ENCODE results near the gene ENPEP.

Gene ENPEP

GRCh38 chr4:110586131-110586850 is 110.3 kb downstream of the ENPEP start:
- H4K91ac ChIP-seq (ENCODE audit: low read length): no peak overlapping the region
- H3K4ac ChIP-seq (ENCODE audit: low read depth in 1 of 2, low read length in 2 of 2): no peak overlapping the region
- H3K36me3 ChIP-seq (ENCODE audit: control insufficient read depth in 1 of 2, insufficient read depth in 2 of 2, low read depth in 1 of 2, low read length in 2 of 2): no peaks in the 10 kb centered on the region
- no peak overlapping the region for H2AK5ac ChIP-seq (ENCODE audit: low read length, severe bottlenecking)
- no peak overlapping the region for H2BK15ac ChIP-seq (ENCODE audit: low read depth, poor library complexity, severe bottlenecking)
- H2BK5ac ChIP-seq (ENCODE audit: low read depth, low read length, poor library complexity, severe bottlenecking): no peak overlapping the region
- no peak overlapping the region for H4K8ac ChIP-seq (ENCODE audit: low read length)
- no peak overlapping the region for H2AFZ ChIP-seq (ENCODE audit: low read depth, low read length)
- no peak overlapping the region for H3K14ac ChIP-seq (ENCODE audit: low read length in 2 of 2)
- H3K4me1 ChIP-seq (ENCODE audit: control insufficient read depth, insufficient read depth, low read depth, low read length): no peaks in the 10 kb centered on the region
- H3K9ac ChIP-seq (ENCODE audit: low read length): peak overlapping the region; percentile 76
- H3K23ac ChIP-seq (ENCODE audit: low read length in 2 of 2): no peak overlapping the region
- no peaks in the 10 kb centered on the region for H3K27me3 ChIP-seq (ENCODE audit: control insufficient read depth in 1 of 2, insufficient read depth in 1 of 2, low read length in 2 of 2)
- no peak overlapping the region for H2BK120ac ChIP-seq (ENCODE audit: low read depth, low read length)
- DNase-seq: peak; percentile 69
- H3K9me3 ChIP-seq (ENCODE audit: control insufficient read depth, low read length): no peaks in the 10 kb centered on the region
- H3K4me2 ChIP-seq (ENCODE audit: low read length, poor library complexity, severe bottlenecking): no peak overlapping the region
- no peak overlapping the region for H2BK12ac ChIP-seq (ENCODE audit: low read length in 2 of 2)
- H3K79me1 ChIP-seq (replicated peaks; ENCODE audit: low read length, poor library complexity, severe bottlenecking): no peaks in the 10 kb centered on the region
- no peak overlapping the region for H3K18ac ChIP-seq (ENCODE audit: low read depth in 1 of 2, low read length in 2 of 2)
- WGBS: 66% methylated on average over 3 of the region's 7 CpGs
- peak overlapping the region in 1 of 2 experiments; percentile 64 for H3K4me3 ChIP-seq (ENCODE audit: insufficient read depth in 1 of 2, low read depth in 1 of 2, low read length in 2 of 2)
- H3K27ac ChIP-seq (ENCODE audit: low read length, poor library complexity, severe bottlenecking): no peak overlapping the region

- Histone ChIP-seq H4K8ac (ENCODE audit: low read length) (no peak overlapping the region), H3K79me1 (replicated peaks; ENCODE audit: low read length, poor library complexity, severe bottlenecking) (no peaks in the 10 kb centered on the region), H3K23ac (ENCODE audit: low read length in 2 of 2) (no peak overlapping the region), H3K4me3 (ENCODE audit: insufficient read depth in 1 of 2, low read depth in 1 of 2, low read length in 2 of 2) (no peak overlapping the region), H3K14ac (ENCODE audit: low read length in 2 of 2) (no peak overlapping the region), H2BK15ac (ENCODE audit: low read depth, poor library complexity, severe bottlenecking) (no peak overlapping the region), H3K4ac (ENCODE audit: low read depth in 1 of 2, low read length in 2 of 2) (no peak overlapping the region), H3K36me3 (ENCODE audit: control insufficient read depth in 1 of 2, insufficient read depth in 2 of 2, low read depth in 1 of 2, low read length in 2 of 2) (no peaks in the 10 kb centered on the region), H3K9me3 (ENCODE audit: control insufficient read depth, low read length) (no peaks in the 10 kb centered on the region), H3K4me1 (ENCODE audit: control insufficient read depth, insufficient read depth, low read depth, low read length) (no peaks in the 10 kb centered on the region), H2AFZ (ENCODE audit: low read depth, low read length) (no peak overlapping the region), H4K91ac (ENCODE audit: low read length) (no peak overlapping the region), H3K4me2 (ENCODE audit: low read length, poor library complexity, severe bottlenecking) (no peak overlapping the region), H2BK120ac (ENCODE audit: low read depth, low read length) (no peak overlapping the region), H3K27ac (ENCODE audit: low read length, poor library complexity, severe bottlenecking) (no peak overlapping the region), H3K27me3 (ENCODE audit: control insufficient read depth in 1 of 2, insufficient read depth in 1 of 2, low read length in 2 of 2) (no peaks in the 10 kb centered on the region), H3K18ac (ENCODE audit: low read depth in 1 of 2, low read length in 2 of 2) (no peak overlapping the region), H2AK5ac (ENCODE audit: low read length, severe bottlenecking) (no peak overlapping the region), H3K9ac (ENCODE audit: low read length) (no peak overlapping the region), H2BK5ac (ENCODE audit: low read depth, low read length, poor library complexity, severe bottlenecking) (no peak overlapping the region), H2BK12ac (ENCODE audit: low read length in 2 of 2) (no peak overlapping the region)
- DNase-seq: no peak
- WGBS: 96% methylated on average over 36 of the region's 36 CpGs
Measured at GRCh38 chr4:110587666-110588285, 111.8 kb downstream of the ENPEP start.

DNA sequence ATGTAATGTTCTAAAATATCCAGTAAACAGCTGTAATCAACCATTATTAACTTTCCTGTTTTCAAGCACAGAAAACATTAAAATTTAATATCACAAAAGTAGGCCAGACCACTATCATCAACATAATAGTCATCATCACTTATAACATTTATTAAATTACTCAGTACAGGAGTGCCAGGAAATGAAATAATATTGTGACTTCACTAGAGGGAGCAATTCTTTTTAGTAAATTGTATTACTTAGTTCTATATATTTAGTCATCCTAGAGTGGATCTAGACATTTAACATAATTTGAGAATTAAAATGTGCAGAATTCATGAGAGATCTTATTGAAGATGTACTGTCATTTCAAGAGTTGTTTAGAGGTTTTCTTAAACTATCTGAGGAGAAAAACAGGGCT is 113.3 kb downstream of the ENPEP start:
- Histone ChIP-seq H3K9me3 (ENCODE audit: control insufficient read depth, low read length) (no peaks in the 10 kb centered on the region), H3K27ac (ENCODE audit: low read length, poor library complexity, severe bottlenecking) (no peak overlapping the region), H4K91ac (ENCODE audit: low read length) (no peak overlapping the region), H3K79me1 (replicated peaks; ENCODE audit: low read length, poor library complexity, severe bottlenecking) (no peaks in the 10 kb centered on the region), H2BK12ac (ENCODE audit: low read length in 2 of 2) (no peak overlapping the region), H3K4me1 (ENCODE audit: control insufficient read depth, insufficient read depth, low read depth, low read length) (no peaks in the 10 kb centered on the region), H3K36me3 (ENCODE audit: control insufficient read depth in 1 of 2, insufficient read depth in 2 of 2, low read depth in 1 of 2, low read length in 2 of 2) (no peaks in the 10 kb centered on the region), H3K18ac (ENCODE audit: low read depth in 1 of 2, low read length in 2 of 2) (no peak overlapping the region), H2BK15ac (ENCODE audit: low read depth, poor library complexity, severe bottlenecking) (no peak overlapping the region), H2BK120ac (ENCODE audit: low read depth, low read length) (no peak overlapping the region), H3K14ac (ENCODE audit: low read length in 2 of 2) (no peak overlapping the region), H2BK5ac (ENCODE audit: low read depth, low read length, poor library complexity, severe bottlenecking) (no peak overlapping the region), H4K8ac (ENCODE audit: low read length) (no peak overlapping the region), H3K4me3 (ENCODE audit: insufficient read depth in 1 of 2, low read depth in 1 of 2, low read length in 2 of 2) (no peak overlapping the region), H3K27me3 (ENCODE audit: control insufficient read depth in 1 of 2, insufficient read depth in 1 of 2, low read length in 2 of 2) (no peaks in the 10 kb centered on the region), H3K4me2 (ENCODE audit: low read length, poor library complexity, severe bottlenecking) (no peak overlapping the region), H3K23ac (ENCODE audit: low read length in 2 of 2) (no peak overlapping the region), H3K4ac (ENCODE audit: low read depth in 1 of 2, low read length in 2 of 2) (no peak overlapping the region), H2AK5ac (ENCODE audit: low read length, severe bottlenecking) (no peak overlapping the region), H2AFZ (ENCODE audit: low read depth, low read length) (no peak overlapping the region), H3K9ac (ENCODE audit: low read length) (no peak overlapping the region)
- DNase-seq: peak; percentile 10

GRCh38 chr4:110595583-110595982 is 119.6 kb downstream of the ENPEP start:
- H3K4me2 ChIP-seq (ENCODE audit: low read length, poor library complexity, severe bottlenecking): no peak overlapping the region
- peaks cover 17% of the 10 kb centered on the region for H3K9me3 ChIP-seq (ENCODE audit: control insufficient read depth, low read length)
- H2AFZ ChIP-seq (ENCODE audit: low read depth, low read length): no peak overlapping the region
- H4K91ac ChIP-seq (ENCODE audit: low read length): no peak overlapping the region
- no peaks in the 10 kb centered on the region for H3K27me3 ChIP-seq (ENCODE audit: control insufficient read depth in 1 of 2, insufficient read depth in 1 of 2, low read length in 2 of 2)
- no peak overlapping the region for H3K4me3 ChIP-seq (ENCODE audit: insufficient read depth in 1 of 2, low read depth in 1 of 2, low read length in 2 of 2)
- H3K36me3 ChIP-seq (ENCODE audit: control insufficient read depth in 1 of 2, insufficient read depth in 2 of 2, low read depth in 1 of 2, low read length in 2 of 2): no peaks in the 10 kb centered on the region
- no peak overlapping the region for H4K8ac ChIP-seq (ENCODE audit: low read length)
- no peaks in the 10 kb centered on the region for H3K79me1 ChIP-seq (replicated peaks; ENCODE audit: low read length, poor library complexity, severe bottlenecking)
- DNase-seq: no peak
- H2BK15ac ChIP-seq (ENCODE audit: low read depth, poor library complexity, severe bottlenecking): no peak overlapping the region
- H2BK12ac ChIP-seq (ENCODE audit: low read length in 2 of 2): no peak overlapping the region
- WGBS: 100% methylated on average over 1 of the region's 1 CpG
- no peak overlapping the region for H2BK5ac ChIP-seq (ENCODE audit: low read depth, low read length, poor library complexity, severe bottlenecking)
- no peak overlapping the region for H3K18ac ChIP-seq (ENCODE audit: low read depth in 1 of 2, low read length in 2 of 2)
- H3K9ac ChIP-seq (ENCODE audit: low read length): no peak overlapping the region
- H2BK120ac ChIP-seq (ENCODE audit: low read depth, low read length): no peak overlapping the region
- no peak overlapping the region for H2AK5ac ChIP-seq (ENCODE audit: low read length, severe bottlenecking)
- no peak overlapping the region for H3K27ac ChIP-seq (ENCODE audit: low read length, poor library complexity, severe bottlenecking)
- H3K4ac ChIP-seq (ENCODE audit: low read depth in 1 of 2, low read length in 2 of 2): no peak overlapping the region
- H3K23ac ChIP-seq (ENCODE audit: low read length in 2 of 2): no peak overlapping the region
- H3K14ac ChIP-seq (ENCODE audit: low read length in 2 of 2): peak overlapping the region in 1 of 2 experiments; percentile 8
- no peaks in the 10 kb centered on the region for H3K4me1 ChIP-seq (ENCODE audit: control insufficient read depth, insufficient read depth, low read depth, low read length)

Data from mesenchymal stem cell (in vitro differentiated cells and primary cell).